Liver (tissue), 9 donors: ENCODE data around the gene BTG2. TPM values are rescaled to one million over a fixed set of nuclear protein-coding genes. Genes with fewer than 3 reads are reported as not detected.
A peak's percentile ranks its signal among the peaks of the same experiment; 100 is the strongest.

Experiments used
- DNase-seq: peaks from one replicate; pipeline ENCODE4 v3.0.0-alpha.2; 2017; ENCODE audit warnings: low spot score
- H3K27ac ChIP-seq, 2 donors: one replicate each; pipeline ENCODE4 v1.7.0; 2013; ENCODE audit warnings: inconsistent platforms in 2 of 2, low read length in 2 of 2, control low read depth in 1 of 2, low read depth in 1 of 2, mild to moderate bottlenecking in 1 of 2
- H3K27me3 ChIP-seq, 4 donors: one replicate each; pipeline versions ENCODE4 v1.6.1 to v1.7.0; 2013; ENCODE audit warnings: low read length in 3 of 4, inconsistent platforms in 1 of 4, mild to moderate bottlenecking in 1 of 4, moderate library complexity in 1 of 4; ENCODE audit not compliant: control insufficient read depth in 4 of 4, insufficient read depth in 4 of 4
- H3K36me3 ChIP-seq, 4 donors: one replicate each; pipeline versions ENCODE4 v1.6.1 to v1.7.0; 2013; ENCODE audit warnings: low read length in 3 of 4, mild to moderate bottlenecking in 3 of 4, low read depth in 1 of 4, moderate library complexity in 1 of 4; ENCODE audit not compliant: control insufficient read depth in 4 of 4, insufficient read depth in 3 of 4
- H3K4me1 ChIP-seq, 4 donors: one replicate each; pipeline versions ENCODE4 v1.6.1 to v1.7.0; 2013; ENCODE audit warnings: low read length in 3 of 4, mild to moderate bottlenecking in 3 of 4, moderate library complexity in 1 of 4; ENCODE audit not compliant: control insufficient read depth in 4 of 4, insufficient read depth in 4 of 4
- H3K4me3 ChIP-seq, 3 donors: one replicate each; pipeline versions ENCODE4 v1.6.1 to v1.7.0; 2013; ENCODE audit warnings: low read length in 3 of 3, control low read depth in 1 of 3, low read depth in 1 of 3, mild to moderate bottlenecking in 1 of 3
- H3K9ac ChIP-seq, 2 donors: one replicate each; pipeline ENCODE4 v1.7.0; 2013; ENCODE audit warnings: low read length in 2 of 2, mild to moderate bottlenecking in 2 of 2, moderate library complexity in 2 of 2, control low read depth in 1 of 2, low read depth in 1 of 2
- H3K9me3 ChIP-seq, 4 donors: one replicate each; pipeline versions ENCODE4 v1.6.1 to v1.7.0; 2013; ENCODE audit warnings: low read length in 3 of 4; ENCODE audit not compliant: control insufficient read depth in 4 of 4
- EGR1 ChIP-seq, 2 donors: IDR thresholded peaks; 2 replicates each; pipeline ENCODE4 v1.6.1; 2016 to 2018; ENCODE audit warnings: antibody characterized with exemption in 2 of 2, low read depth in 2 of 2
- FOXA1 ChIP-seq: IDR thresholded peaks from 2 replicates; pipeline ENCODE4 v1.6.1; 2016; ENCODE audit warnings: antibody characterized with exemption
- FOXA2 ChIP-seq: IDR thresholded peaks from 2 replicates; pipeline ENCODE4 v1.6.1; 2016; ENCODE audit warnings: antibody characterized with exemption
- GABPA ChIP-seq, 2 donors: IDR thresholded peaks in 1 of 2; conservative IDR thresholded peaks in 1 of 2; 2 replicates each; pipeline ENCODE4 v1.6.1; 2016; ENCODE audit warnings: antibody characterized with exemption in 2 of 2, mild to moderate bottlenecking in 1 of 2, moderate library complexity in 1 of 2
- HNF4A ChIP-seq, 2 donors: conservative IDR thresholded peaks; 2 replicates each; pipeline ENCODE4 v1.6.1; 2016; ENCODE audit warnings: antibody characterized with exemption in 2 of 2, mild to moderate bottlenecking in 2 of 2
- HNF4G ChIP-seq: IDR thresholded peaks from 2 replicates; pipeline ENCODE4 v1.6.1; 2016; ENCODE audit warnings: antibody characterized with exemption
- NR2F2 ChIP-seq: IDR thresholded peaks from 2 replicates; pipeline ENCODE4 v1.6.1; 2016; ENCODE audit warnings: antibody characterized with exemption
- RAD21 ChIP-seq, 2 donors: IDR thresholded peaks; 2 replicates each; pipeline ENCODE4 v1.6.1; 2016; ENCODE audit warnings: antibody characterized with exemption in 2 of 2, mild to moderate bottlenecking in 2 of 2
- RXRA ChIP-seq, 2 donors: IDR thresholded peaks; 2 replicates each; pipeline ENCODE4 v1.6.1; 2017 to 2018; ENCODE audit warnings: antibody characterized with exemption in 2 of 2, mild to moderate bottlenecking in 1 of 2
- SP1 ChIP-seq: IDR thresholded peaks from 2 replicates; pipeline ENCODE4 v1.6.1; 2018; ENCODE audit warnings: antibody characterized with exemption, mild to moderate bottlenecking
- TAF1 ChIP-seq: conservative IDR thresholded peaks from 2 replicates; pipeline ENCODE4 v1.6.1; 2016; ENCODE audit warnings: antibody characterized with exemption, mild to moderate bottlenecking
- YY1 ChIP-seq: IDR thresholded peaks from 2 replicates; pipeline ENCODE4 v1.6.1; 2016; ENCODE audit warnings: antibody characterized with exemption, mild to moderate bottlenecking
- WGBS: extraction: QIAGEN DNeasy Blood & Tissue Kit; methylation state at CpG from one replicate; pipeline ENCODE4 v1.1.7; 2013; 5-methylcytosine and 5-hydroxymethylcytosine counted together
- polyA plus RNA-seq, 2 donors: library from polyadenylated mRNA; stranded (reverse) in 1 of 2; unstranded in 1 of 2; fragments of 200-250 nt in 1 of 2; fragments of >200 nt in 1 of 2; fragmentation: Nextera tagmentation in 1 of 2; extraction: Ambion mirVana in 1 of 2; gene quantifications; one replicate each; pipeline versions ENCODE4 v1.2.1 to v1.2.3, GENCODE V29; 2013 to 2015
- total RNA-seq, 2 donors: library from RNA; depleted of rRNA; stranded (reverse); fragments of >200 nt; gene quantifications; one replicate each; pipeline ENCODE4 v1.2.3, GENCODE V29; 2014
- TF ChIP-seq, protein P1 (sequence below): IDR thresholded peaks from 2 replicates; pipeline ENCODE4 v1.6.1; 2016; ENCODE audit warnings: antibody characterized with exemption
- TF ChIP-seq, protein P2 (sequence below): fragments of 150-350 bp; IDR thresholded peaks from 2 replicates; pipeline ENCODE4 v1.5.1; 2017; ENCODE audit warnings: improper control_type of control experiment, low read depth, low read length; ENCODE audit not compliant: missing input control
- TF ChIP-seq, protein P3 (sequence below): IDR thresholded peaks from 2 replicates; pipeline ENCODE4 v1.6.1; 2016; ENCODE audit warnings: antibody characterized with exemption, mild to moderate bottlenecking
- TF ChIP-seq, protein P4 (sequence below): IDR thresholded peaks from 2 replicates; pipeline ENCODE4 v1.6.1; 2016; ENCODE audit warnings: antibody characterized with exemption
- TF ChIP-seq, protein P5 (sequence below): IDR thresholded peaks from 2 replicates; pipeline ENCODE4 v1.6.1; 2016; ENCODE audit warnings: antibody characterized with exemption
- donor health status: healthy.
- donor health status: healthy.
- donor health status: healthy.
- donor health status: healthy.
- donor health status: healthy.

The BTG2 gene
- total and polyA plus RNA-seq, 4 donors, result 3.8 to 52.5 (median 4.8) TPM

DNA sequence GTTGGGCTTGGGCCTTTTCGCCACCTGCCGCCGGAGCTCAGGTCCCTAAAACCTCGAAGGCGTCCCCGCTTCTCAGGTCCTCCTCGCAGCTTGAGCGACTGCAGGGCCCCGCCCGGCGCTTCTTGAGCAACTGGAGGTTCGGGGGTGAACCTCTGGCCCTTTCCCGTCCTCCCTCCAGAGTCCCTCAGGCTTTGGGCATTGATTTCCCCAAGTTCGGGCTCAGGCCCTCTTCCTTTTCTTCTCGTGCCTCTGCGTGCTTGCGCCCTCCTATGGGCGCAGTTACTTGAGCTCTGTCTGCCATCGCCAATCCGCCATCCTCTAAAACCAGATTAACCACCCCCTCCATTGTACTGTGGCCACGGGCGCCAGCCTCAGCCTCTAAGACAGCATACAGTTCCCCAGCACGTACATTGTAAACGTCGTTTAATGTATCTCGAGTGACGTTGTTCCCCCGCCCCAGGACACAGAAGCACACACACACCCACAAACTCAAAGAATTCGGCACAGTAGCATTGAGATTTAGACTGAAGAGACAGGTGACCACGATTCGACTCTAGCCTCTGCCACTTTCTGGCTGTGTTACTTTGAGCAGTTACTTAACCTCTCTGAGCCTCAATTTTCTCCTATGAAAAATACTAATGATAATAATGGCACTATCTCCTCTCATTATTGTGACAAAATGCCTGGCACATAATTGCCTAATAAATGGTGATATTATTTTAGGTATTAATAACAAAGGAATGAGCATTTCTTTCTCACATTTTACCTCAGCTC, 22.6 kb downstream of the BTG2 start:
- peak overlapping the region; percentile 62 to 76 for H3K27ac ChIP-seq
- 14% methylated on average over 31 of the region's 31 CpGs for WGBS
- H3K4me3 ChIP-seq, result peak overlapping the region in 2 of 3 donors; percentile 44 to 58
- H3K9me3 ChIP-seq, result no peaks in the 10 kb centered on the region
- H3K4me1 ChIP-seq, result peaks cover 0 to 19% (median 5%) of the 10 kb centered on the region in 4 donors
- no peak for DNase-seq
- H3K9ac ChIP-seq, result peak overlapping the region in 1 of 2 donors; percentile 62
- no peaks in the 10 kb centered on the region for H3K36me3 ChIP-seq
- no peaks in the 10 kb centered on the region for H3K27me3 ChIP-seq
- no peak for TF ChIP-seq FOXA2
- no peak for TF ChIP-seq TAF1
- TF ChIP-seq SP1, result no peak
- no peak for TF ChIP-seq NR2F2
- no peak for TF ChIP-seq EGR1 (IDR thresholded peaks at IDR 0.05; ENCODE audit: low read depth in 2 of 2)
- no peak for TF ChIP-seq GABPA (IDR thresholded peaks at IDR 0.05 in 1 of 2, conservative IDR thresholded peaks at IDR 0.05 in 1 of 2)
- TF ChIP-seq YY1, result peak; percentile 61
- TF ChIP-seq, protein P1, sequence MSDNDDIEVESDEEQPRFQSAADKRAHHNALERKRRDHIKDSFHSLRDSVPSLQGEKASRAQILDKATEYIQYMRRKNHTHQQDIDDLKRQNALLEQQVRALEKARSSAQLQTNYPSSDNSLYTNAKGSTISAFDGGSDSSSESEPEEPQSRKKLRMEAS, result no peak
- TF ChIP-seq HNF4G, result no peak
- no peak for TF ChIP-seq HNF4A (conservative IDR thresholded peaks at IDR 0.05)
- TF ChIP-seq, protein P2, sequence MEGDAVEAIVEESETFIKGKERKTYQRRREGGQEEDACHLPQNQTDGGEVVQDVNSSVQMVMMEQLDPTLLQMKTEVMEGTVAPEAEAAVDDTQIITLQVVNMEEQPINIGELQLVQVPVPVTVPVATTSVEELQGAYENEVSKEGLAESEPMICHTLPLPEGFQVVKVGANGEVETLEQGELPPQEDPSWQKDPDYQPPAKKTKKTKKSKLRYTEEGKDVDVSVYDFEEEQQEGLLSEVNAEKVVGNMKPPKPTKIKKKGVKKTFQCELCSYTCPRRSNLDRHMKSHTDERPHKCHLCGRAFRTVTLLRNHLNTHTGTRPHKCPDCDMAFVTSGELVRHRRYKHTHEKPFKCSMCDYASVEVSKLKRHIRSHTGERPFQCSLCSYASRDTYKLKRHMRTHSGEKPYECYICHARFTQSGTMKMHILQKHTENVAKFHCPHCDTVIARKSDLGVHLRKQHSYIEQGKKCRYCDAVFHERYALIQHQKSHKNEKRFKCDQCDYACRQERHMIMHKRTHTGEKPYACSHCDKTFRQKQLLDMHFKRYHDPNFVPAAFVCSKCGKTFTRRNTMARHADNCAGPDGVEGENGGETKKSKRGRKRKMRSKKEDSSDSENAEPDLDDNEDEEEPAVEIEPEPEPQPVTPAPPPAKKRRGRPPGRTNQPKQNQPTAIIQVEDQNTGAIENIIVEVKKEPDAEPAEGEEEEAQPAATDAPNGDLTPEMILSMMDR, result peak; percentile 12
- TF ChIP-seq RXRA (IDR thresholded peaks at IDR 0.05), result no peak
- TF ChIP-seq, protein P3, sequence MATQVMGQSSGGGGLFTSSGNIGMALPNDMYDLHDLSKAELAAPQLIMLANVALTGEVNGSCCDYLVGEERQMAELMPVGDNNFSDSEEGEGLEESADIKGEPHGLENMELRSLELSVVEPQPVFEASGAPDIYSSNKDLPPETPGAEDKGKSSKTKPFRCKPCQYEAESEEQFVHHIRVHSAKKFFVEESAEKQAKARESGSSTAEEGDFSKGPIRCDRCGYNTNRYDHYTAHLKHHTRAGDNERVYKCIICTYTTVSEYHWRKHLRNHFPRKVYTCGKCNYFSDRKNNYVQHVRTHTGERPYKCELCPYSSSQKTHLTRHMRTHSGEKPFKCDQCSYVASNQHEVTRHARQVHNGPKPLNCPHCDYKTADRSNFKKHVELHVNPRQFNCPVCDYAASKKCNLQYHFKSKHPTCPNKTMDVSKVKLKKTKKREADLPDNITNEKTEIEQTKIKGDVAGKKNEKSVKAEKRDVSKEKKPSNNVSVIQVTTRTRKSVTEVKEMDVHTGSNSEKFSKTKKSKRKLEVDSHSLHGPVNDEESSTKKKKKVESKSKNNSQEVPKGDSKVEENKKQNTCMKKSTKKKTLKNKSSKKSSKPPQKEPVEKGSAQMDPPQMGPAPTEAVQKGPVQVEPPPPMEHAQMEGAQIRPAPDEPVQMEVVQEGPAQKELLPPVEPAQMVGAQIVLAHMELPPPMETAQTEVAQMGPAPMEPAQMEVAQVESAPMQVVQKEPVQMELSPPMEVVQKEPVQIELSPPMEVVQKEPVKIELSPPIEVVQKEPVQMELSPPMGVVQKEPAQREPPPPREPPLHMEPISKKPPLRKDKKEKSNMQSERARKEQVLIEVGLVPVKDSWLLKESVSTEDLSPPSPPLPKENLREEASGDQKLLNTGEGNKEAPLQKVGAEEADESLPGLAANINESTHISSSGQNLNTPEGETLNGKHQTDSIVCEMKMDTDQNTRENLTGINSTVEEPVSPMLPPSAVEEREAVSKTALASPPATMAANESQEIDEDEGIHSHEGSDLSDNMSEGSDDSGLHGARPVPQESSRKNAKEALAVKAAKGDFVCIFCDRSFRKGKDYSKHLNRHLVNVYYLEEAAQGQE, result no peak
- peak; percentile 58 to 68 for TF ChIP-seq RAD21 (IDR thresholded peaks at IDR 0.05)
- TF ChIP-seq, protein P4, sequence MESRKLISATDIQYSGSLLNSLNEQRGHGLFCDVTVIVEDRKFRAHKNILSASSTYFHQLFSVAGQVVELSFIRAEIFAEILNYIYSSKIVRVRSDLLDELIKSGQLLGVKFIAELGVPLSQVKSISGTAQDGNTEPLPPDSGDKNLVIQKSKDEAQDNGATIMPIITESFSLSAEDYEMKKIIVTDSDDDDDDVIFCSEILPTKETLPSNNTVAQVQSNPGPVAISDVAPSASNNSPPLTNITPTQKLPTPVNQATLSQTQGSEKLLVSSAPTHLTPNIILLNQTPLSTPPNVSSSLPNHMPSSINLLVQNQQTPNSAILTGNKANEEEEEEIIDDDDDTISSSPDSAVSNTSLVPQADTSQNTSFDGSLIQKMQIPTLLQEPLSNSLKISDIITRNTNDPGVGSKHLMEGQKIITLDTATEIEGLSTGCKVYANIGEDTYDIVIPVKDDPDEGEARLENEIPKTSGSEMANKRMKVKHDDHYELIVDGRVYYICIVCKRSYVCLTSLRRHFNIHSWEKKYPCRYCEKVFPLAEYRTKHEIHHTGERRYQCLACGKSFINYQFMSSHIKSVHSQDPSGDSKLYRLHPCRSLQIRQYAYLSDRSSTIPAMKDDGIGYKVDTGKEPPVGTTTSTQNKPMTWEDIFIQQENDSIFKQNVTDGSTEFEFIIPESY, result no peak
- TF ChIP-seq, protein P5, sequence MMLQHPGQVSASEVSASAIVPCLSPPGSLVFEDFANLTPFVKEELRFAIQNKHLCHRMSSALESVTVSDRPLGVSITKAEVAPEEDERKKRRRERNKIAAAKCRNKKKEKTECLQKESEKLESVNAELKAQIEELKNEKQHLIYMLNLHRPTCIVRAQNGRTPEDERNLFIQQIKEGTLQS, result no peak
- no peak for TF ChIP-seq FOXA1
